K562 (cell line): Measurements from ENCODE around the gene TENT5A. TPM values are rescaled to one million over a fixed set of nuclear protein-coding genes. Genes with fewer than 3 reads are reported as not detected.

Experiments
- ATAC-seq: fragments of 200-7000 bp; cut with Tn5 transposase; 3 replicates; pipeline ENCODE4 v1.9.1; 2020; ENCODE audit warnings: moderate library complexity
- BruUV-seq: library from RNA; stranded (reverse); fragments of 400-500 nt; replicated peaks from 2 replicates; lab custom pipeline; 2021; lab: Mats Ljungman, UMichigan
- CTCF ChIA-PET: fragments of 300-600 bp; formaldehyde crosslinking; extraction: SDS; loops from one replicate; lab custom pipeline; 2021; ENCODE audit warnings: low intra/inter-chr PET ratio; lab: Yijun Ruan, JAX
- POLR2A ChIA-PET: fragments of 300-600, 350-650 bp; sonication (Branson Sonifier 250); formaldehyde crosslinking; extraction: SDS; loops from one replicate; lab custom pipeline; 2021; ENCODE audit warnings: antibody characterized with exemption, inconsistent platforms; lab: Yijun Ruan, JAX
- DNase-seq, 4 experiments: peaks; one replicate each; pipeline versions ENCODE4 v3.0.0 to v3.0.0-alpha.2; 2011 to 2018; ENCODE audit warnings: low spot score in 3 of 4, mixed read lengths in 3 of 4; ENCODE audit errors: extremely low read depth in 1 of 4
- FAIRE-seq: peaks from 2 replicates; lab custom pipeline; 2011; peaks lifted over from hg19 to GRCh38; lab: Jason Lieb, UNC
- H2AFZ ChIP-seq: 2 replicates; pipeline ENCODE4 v1.6.0; 2011; ENCODE audit warnings: low read depth, low read length, control low read depth, inconsistent platforms
- H3K27ac ChIP-seq: fragments of 200-600 bp; 3 replicates; pipeline ENCODE4 v1.8.0; 2011; ENCODE audit warnings: low read depth, mild to moderate bottlenecking, control low read depth, inconsistent platforms, low read length, moderate library complexity, mixed read lengths; ENCODE audit errors: extremely low read depth
- H3K27me3 ChIP-seq, 2 experiments: fragments of 300-600 bp in 1 of 2; 2 replicates in 1 of 2; 3 replicates in 1 of 2; pipeline versions ENCODE4 v1.6.0 to v1.8.0; 2011; ENCODE audit warnings: inconsistent platforms in 2 of 2, low read length in 2 of 2, mild to moderate bottlenecking in 1 of 2, mixed read lengths in 1 of 2, moderate library complexity in 1 of 2; ENCODE audit not compliant: control insufficient read depth in 2 of 2, insufficient read depth in 2 of 2
- H3K36me3 ChIP-seq: fragments of 300-600 bp; 3 replicates; pipeline ENCODE4 v1.8.0; 2011; ENCODE audit warnings: mild to moderate bottlenecking, low read length, inconsistent platforms; ENCODE audit not compliant: control insufficient read depth, insufficient read depth
- H3K4me1 ChIP-seq, 2 experiments: fragments of 200-600 bp in 1 of 2; replicated peaks in 1 of 2; 2 replicates in 1 of 2; 3 replicates in 1 of 2; pipeline versions ENCODE4 v1.5.1 to v1.8.0; 2011; ENCODE audit warnings: inconsistent platforms in 2 of 2, low read length in 2 of 2, mild to moderate bottlenecking in 1 of 2, mixed read lengths in 1 of 2, moderate library complexity in 1 of 2; ENCODE audit not compliant: control insufficient read depth in 2 of 2, insufficient read depth in 2 of 2
- H3K4me2 ChIP-seq: 2 replicates; pipeline ENCODE4 v1.6.1; 2011; ENCODE audit warnings: low read length, control low read depth, inconsistent platforms, mixed read lengths; ENCODE audit not compliant: insufficient read depth
- H3K4me3 ChIP-seq: fragments of 200-600 bp; sonication (generic), shearing (Covaris generic); 2 replicates; pipeline ENCODE4 v1.5.1; 2016; ENCODE audit warnings: control low read depth, inconsistent platforms
- H3K79me2 ChIP-seq: fragments of 200-600 bp; 3 replicates; pipeline ENCODE4 v1.8.0; 2011; ENCODE audit warnings: low read length, inconsistent platforms; ENCODE audit not compliant: control insufficient read depth, insufficient read depth
- H3K9ac ChIP-seq, 2 experiments: 2 replicates each; pipeline versions ENCODE4 v1.6.0 to v1.6.1; 2011; ENCODE audit warnings: low read depth in 2 of 2, low read length in 2 of 2, control low read depth in 1 of 2, inconsistent platforms in 1 of 2, mild to moderate bottlenecking in 1 of 2, mixed read lengths in 1 of 2; ENCODE audit not compliant: insufficient read depth in 1 of 2
- H3K9me1 ChIP-seq: one replicate; pipeline ENCODE4 v1.6.0; 2011; ENCODE audit warnings: inconsistent platforms, mild to moderate bottlenecking, low read length, moderate library complexity; ENCODE audit not compliant: control insufficient read depth, insufficient read depth
- H3K9me3 ChIP-seq: replicated peaks from 2 replicates; pipeline ENCODE4 v1.5.1; 2011; ENCODE audit warnings: low read depth, low read length, inconsistent platforms; ENCODE audit not compliant: control insufficient read depth, insufficient read depth
- H4K20me1 ChIP-seq: replicated peaks from 2 replicates; pipeline ENCODE4 v1.6.1; 2011; ENCODE audit warnings: low read length, inconsistent platforms, mixed read lengths; ENCODE audit not compliant: control insufficient read depth, insufficient read depth
- FOXA3 ChIP-seq, 2 experiments: fragments of 450-650 bp in 1 of 2; sonication (generic) in 1 of 2; formaldehyde crosslinking; IDR thresholded peaks in 1 of 2; conservative IDR thresholded peaks in 1 of 2; 2 replicates each; pipeline versions ENCODE4 v1.4.0 to v1.8.0; 2020 to 2022; ENCODE audit warnings: mild to moderate bottlenecking in 2 of 2, missing genetic modification reagents in 1 of 2
- MBD2 ChIP-seq: sonication (generic); IDR thresholded peaks from 2 replicates; pipeline ENCODE4 v1.6.1; 2016; ENCODE audit warnings: low read depth, borderline replicate concordance
- NFE2L1 ChIP-seq: fragments of 450-650 bp; IDR thresholded peaks from 2 replicates; pipeline ENCODE4 v1.6.1; 2016; ENCODE audit warnings: missing genetic modification characterization, low read depth, mild to moderate bottlenecking, missing compliant biosample characterization, moderate library complexity, borderline replicate concordance
- SIX5 ChIP-seq, 2 experiments: IDR thresholded peaks; 2 replicates each; pipeline ENCODE4 v1.6.1; 2011; ENCODE audit warnings: low read length in 2 of 2, borderline replicate concordance in 1 of 2, low read depth in 1 of 2, mild to moderate bottlenecking in 1 of 2, moderate library complexity in 1 of 2; ENCODE audit not compliant: insufficient read depth in 1 of 2
- ZBTB49 ChIP-seq: sonication (generic); formaldehyde crosslinking; IDR thresholded peaks from 2 replicates; pipeline ENCODE4 v1.8.0; 2022; ENCODE audit warnings: missing genetic modification reagents, mild to moderate bottlenecking, borderline replicate concordance
- WGBS: fragments of 100-300 bp; shearing (Covaris generic); methylation state at CpG from one replicate; pipeline ENCODE4 v1.1.6; 2016; ENCODE audit warnings: low coverage, mixed read lengths; ENCODE audit not compliant: insufficient coverage; ENCODE audit errors: missing lambda C conversion rate; 5-methylcytosine and 5-hydroxymethylcytosine counted together
- in situ Hi-C: fragments of 300-500 bp; cut with MboI; formaldehyde crosslinking; loops from 4 replicates; pipeline ENCODE4 v1.15.0; 2018; ENCODE audit warnings: inconsistent platforms, mixed read lengths
- intact Hi-C: fragments of 100-400 bp; cut with micrococcal nuclease; formaldehyde crosslinking; loops from 2 replicates; pipeline ENCODE4 v1.14.2; 2022
- polyA plus RNA-seq, 8 experiments: library from polyadenylated mRNA; depleted of rRNA in 4 of 8; stranded (reverse) in 5 of 8; unstranded in 3 of 8; fragments of >200 nt; fragmentation: Nextera tagmentation in 2 of 8; fragmentation: Illumina TruSeq in 1 of 8; extraction: Ambion mirVana in 2 of 8; extraction: Trizol in 1 of 8; gene quantifications; 2 replicates each; pipeline versions ENCODE4 v1.2.1 to v1.2.3, GENCODE V29; 2011 to 2014; ENCODE audit warnings: inconsistent platforms in 1 of 8, missing spikeins in 1 of 8
- total RNA-seq, 7 experiments: library from RNA; depleted of rRNA in 6 of 7; stranded (reverse); fragments of >200 nt in 6 of 7; fragmentation: Illumina TruSeq in 2 of 7; extraction: Trizol in 2 of 7; gene quantifications; 2 replicates each; pipeline versions ENCODE4 v1.2.1 to v1.2.3, GENCODE V29; 2011 to 2021; ENCODE audit warnings: low replicate concordance in 1 of 7
- TF ChIP-seq, protein P1 (sequence below): fragments of 250-450 bp; sonication (Bioruptor Pico); IDR thresholded peaks from 2 replicates; pipeline ENCODE4 v1.8.0; 2022; ENCODE audit warnings: inconsistent platforms

The TENT5A gene
- total and polyA plus RNA-seq, 9 of the 15 experiments (the other 6 are each of a cell fraction or from before 2014, with no cell fraction given): 0.77 to 2.3 (median 1.3) TPM

GRCh38 chr6:81755551-81755950, 3.1 kb upstream of the TENT5A start:
- Histone ChIP-seq H3K36me3 (no peaks in the 10 kb centered on the region), H2AFZ (no peak overlapping the region), H4K20me1 (no peaks in the 10 kb centered on the region), H3K27me3 (peaks cover 0 to 4% of the 10 kb centered on the region in 2 experiments; a peak in 1 of 5 replicates), H3K27ac (no peak overlapping the region), H3K79me2 (peaks cover 7% of the 10 kb centered on the region; the same call in 2 of the 3 replicates), H3K9me3 (no peaks in the 10 kb centered on the region), H3K9ac (no peak overlapping the region), H3K9me1 (no peaks in the 10 kb centered on the region)
- DNase-seq: no peak
- ChIA-PET POLR2A (interaction anchor here (1.1 kb wide), 1 partner anchor 12 kb away, joined by 3 read pairs; no protein-coding TSS in a partner anchor), CTCF (no interaction called here)
- no TSS peak for BruUV-seq
- no peak for FAIRE-seq
- intact Hi-C loops: loop anchor here (5.0 to 10.0 kb wide), 2 partner anchors 252 to 419 kb away; no protein-coding TSS in a partner anchor
- TF ChIP-seq SIX5 (IDR thresholded peaks at IDR 0.05; ENCODE audit: borderline replicate concordance in 1 of 2, insufficient read depth in 1 of 2, low read depth in 1 of 2, low read length in 2 of 2) (no peak), FOXA3 (CRISPR knock-in tag; conservative IDR thresholded peaks at IDR 0.05 in 1 of 2, IDR thresholded peaks at IDR 0.05 in 1 of 2) (no peak), NFE2L1 (tag) (no peak), ZBTB49 (no peak), MBD2 (no peak)
- TF ChIP-seq, protein P1, sequence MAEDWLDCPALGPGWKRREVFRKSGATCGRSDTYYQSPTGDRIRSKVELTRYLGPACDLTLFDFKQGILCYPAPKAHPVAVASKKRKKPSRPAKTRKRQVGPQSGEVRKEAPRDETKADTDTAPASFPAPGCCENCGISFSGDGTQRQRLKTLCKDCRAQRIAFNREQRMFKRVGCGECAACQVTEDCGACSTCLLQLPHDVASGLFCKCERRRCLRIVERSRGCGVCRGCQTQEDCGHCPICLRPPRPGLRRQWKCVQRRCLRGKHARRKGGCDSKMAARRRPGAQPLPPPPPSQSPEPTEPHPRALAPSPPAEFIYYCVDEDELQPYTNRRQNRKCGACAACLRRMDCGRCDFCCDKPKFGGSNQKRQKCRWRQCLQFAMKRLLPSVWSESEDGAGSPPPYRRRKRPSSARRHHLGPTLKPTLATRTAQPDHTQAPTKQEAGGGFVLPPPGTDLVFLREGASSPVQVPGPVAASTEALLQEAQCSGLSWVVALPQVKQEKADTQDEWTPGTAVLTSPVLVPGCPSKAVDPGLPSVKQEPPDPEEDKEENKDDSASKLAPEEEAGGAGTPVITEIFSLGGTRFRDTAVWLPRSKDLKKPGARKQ: no peak
- TF ChIP-seq, all 486 proteins: peak for 0
- Histone ChIP-seq H3K4me3 (no peak overlapping the region), H3K4me2 (no peak overlapping the region), H3K4me1 (peaks cover 3 to 27% of the 10 kb centered on the region in 2 experiments; a peak in 3 of 5 replicates)
- WGBS: 10% methylated on average over 3 of the region's 3 CpGs
- in situ Hi-C loops: loop anchor here (10.0 kb wide), 1 partner anchor 1421 kb away; no protein-coding TSS in a partner anchor
- ATAC-seq: no peak
